PFSK-1 (cell line): ENCODE data around the gene STAMBP.

ENCODE experiments used
- FOXP2 ChIP-seq: optimal IDR thresholded peaks from 2 replicates; pipeline ENCODE3; 2011; ENCODE audit warnings: borderline replicate concordance, control low read depth, inconsistent platforms; ENCODE audit not compliant: insufficient read depth; ENCODE audit errors: extremely low read length, extremely low read depth
- POLR2AphosphoS5 ChIP-seq: IDR thresholded peaks from 2 replicates; pipeline ENCODE4 v1.6.1; 2012; ENCODE audit warnings: low read depth, mild to moderate bottlenecking, control low read depth, low read length, moderate library complexity
- SIN3A ChIP-seq: IDR thresholded peaks from 2 replicates; pipeline ENCODE4 v1.6.1; 2012; ENCODE audit warnings: mild to moderate bottlenecking, low read length, moderate library complexity, borderline replicate concordance; ENCODE audit not compliant: insufficient read depth
- TAF1 ChIP-seq: IDR thresholded peaks from 2 replicates; pipeline ENCODE4 v1.6.1; 2012; ENCODE audit warnings: low read length, control low read depth, borderline replicate concordance; ENCODE audit not compliant: insufficient read depth
- TF ChIP-seq, protein P1 (sequence below), 2 experiments: IDR thresholded peaks; 2 replicates each; pipeline versions ENCODE4 v1.6.1 to v1.8.0; 2011 to 2012; ENCODE audit warnings: low read depth in 2 of 2, low read length in 2 of 2, control low read depth in 1 of 2, inconsistent platforms in 1 of 2, mild to moderate bottlenecking in 1 of 2, moderate library complexity in 1 of 2; ENCODE audit not compliant: insufficient read depth in 1 of 2

The STAMBP gene

GRCh38 chr2:73918856-73919255, 90.1 kb downstream of the STAMBP start:
- TF ChIP-seq, protein P1, sequence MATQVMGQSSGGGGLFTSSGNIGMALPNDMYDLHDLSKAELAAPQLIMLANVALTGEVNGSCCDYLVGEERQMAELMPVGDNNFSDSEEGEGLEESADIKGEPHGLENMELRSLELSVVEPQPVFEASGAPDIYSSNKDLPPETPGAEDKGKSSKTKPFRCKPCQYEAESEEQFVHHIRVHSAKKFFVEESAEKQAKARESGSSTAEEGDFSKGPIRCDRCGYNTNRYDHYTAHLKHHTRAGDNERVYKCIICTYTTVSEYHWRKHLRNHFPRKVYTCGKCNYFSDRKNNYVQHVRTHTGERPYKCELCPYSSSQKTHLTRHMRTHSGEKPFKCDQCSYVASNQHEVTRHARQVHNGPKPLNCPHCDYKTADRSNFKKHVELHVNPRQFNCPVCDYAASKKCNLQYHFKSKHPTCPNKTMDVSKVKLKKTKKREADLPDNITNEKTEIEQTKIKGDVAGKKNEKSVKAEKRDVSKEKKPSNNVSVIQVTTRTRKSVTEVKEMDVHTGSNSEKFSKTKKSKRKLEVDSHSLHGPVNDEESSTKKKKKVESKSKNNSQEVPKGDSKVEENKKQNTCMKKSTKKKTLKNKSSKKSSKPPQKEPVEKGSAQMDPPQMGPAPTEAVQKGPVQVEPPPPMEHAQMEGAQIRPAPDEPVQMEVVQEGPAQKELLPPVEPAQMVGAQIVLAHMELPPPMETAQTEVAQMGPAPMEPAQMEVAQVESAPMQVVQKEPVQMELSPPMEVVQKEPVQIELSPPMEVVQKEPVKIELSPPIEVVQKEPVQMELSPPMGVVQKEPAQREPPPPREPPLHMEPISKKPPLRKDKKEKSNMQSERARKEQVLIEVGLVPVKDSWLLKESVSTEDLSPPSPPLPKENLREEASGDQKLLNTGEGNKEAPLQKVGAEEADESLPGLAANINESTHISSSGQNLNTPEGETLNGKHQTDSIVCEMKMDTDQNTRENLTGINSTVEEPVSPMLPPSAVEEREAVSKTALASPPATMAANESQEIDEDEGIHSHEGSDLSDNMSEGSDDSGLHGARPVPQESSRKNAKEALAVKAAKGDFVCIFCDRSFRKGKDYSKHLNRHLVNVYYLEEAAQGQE (IDR thresholded peaks at IDR 0.05; ENCODE audit: insufficient read depth in 1 of 2, low read depth in 2 of 2, low read length in 2 of 2): no peak
- TF ChIP-seq POLR2AphosphoS5 (no peak), SIN3A (no peak), TAF1 (no peak), FOXP2 (no peak)

DNA sequence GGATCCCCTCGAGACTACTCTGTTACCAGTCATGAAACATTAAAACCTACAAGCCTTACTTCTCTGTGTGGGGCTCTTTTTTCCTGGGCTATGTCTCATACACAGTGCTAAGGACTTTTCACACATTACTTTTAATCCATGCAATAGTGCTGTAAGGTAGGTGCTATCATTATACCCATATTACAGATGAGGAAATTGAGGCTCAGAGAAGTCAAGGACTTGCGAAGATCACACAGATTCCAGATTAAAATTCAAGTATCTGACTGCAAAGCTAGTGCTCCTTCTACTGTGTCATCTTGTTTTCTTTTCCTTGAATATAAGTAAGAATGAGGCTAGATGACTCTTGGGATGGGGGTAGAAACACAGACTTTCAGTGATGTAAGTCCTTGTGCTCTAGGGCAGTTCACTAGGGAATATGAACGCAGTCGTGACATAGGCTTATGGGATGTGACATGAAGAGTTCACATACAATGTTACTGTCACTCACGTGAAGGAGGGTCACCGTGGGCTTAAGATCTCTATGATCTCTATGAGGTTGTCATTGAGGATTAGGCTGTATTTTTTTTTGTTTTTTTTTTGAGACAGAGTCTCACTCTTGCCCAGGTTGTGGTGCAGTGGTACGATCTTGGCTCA, 91.0 kb downstream of the STAMBP start:
- TF ChIP-seq, protein P1 (IDR thresholded peaks at IDR 0.05; ENCODE audit: insufficient read depth in 1 of 2, low read depth in 2 of 2, low read length in 2 of 2): no peak
- TF ChIP-seq SIN3A: no peak

GRCh38 chr2:73920577-73921545, 92.1 kb downstream of the STAMBP start:
- no peak for TF ChIP-seq SIN3A
- TF ChIP-seq POLR2AphosphoS5: no peak
- no peak for TF ChIP-seq FOXP2
- TF ChIP-seq TAF1: no peak
- TF ChIP-seq, protein P1 (IDR thresholded peaks at IDR 0.05; ENCODE audit: insufficient read depth in 1 of 2, low read depth in 2 of 2, low read length in 2 of 2): no peak

- TF ChIP-seq FOXP2: no peak
- TF ChIP-seq, protein P1 (IDR thresholded peaks at IDR 0.05; ENCODE audit: insufficient read depth in 1 of 2, low read depth in 2 of 2, low read length in 2 of 2): no peak
- TF ChIP-seq TAF1: no peak
- TF ChIP-seq POLR2AphosphoS5: no peak
Observed at GRCh38 chr2:73921581-73921980, 92.8 kb downstream of the STAMBP start.
